K562 (cell line): Measurements from ENCODE around the gene ZNF839.

Experiments used
- CEBPB ChIP-seq: fragments of 450-650 bp; IDR thresholded peaks from 2 replicates; pipeline ENCODE4 v1.6.1; 2016; ENCODE audit warnings: missing genetic modification characterization, missing compliant biosample characterization
- EZH2 ChIP-seq: IDR thresholded peaks from 2 replicates; pipeline ENCODE4 v1.6.1; 2012; ENCODE audit warnings: low read depth, mild to moderate bottlenecking, inconsistent platforms, low read length, borderline replicate concordance
- JUND ChIP-seq, 2 experiments: IDR thresholded peaks; 2 replicates in 1 of 2; 3 replicates in 1 of 2; pipeline ENCODE4 v1.6.1; 2011; ENCODE audit warnings: borderline replicate concordance in 2 of 2, low read depth in 2 of 2, low read length in 2 of 2, improper control_type of control experiment in 1 of 2, missing biosample characterization in 1 of 2, missing genetic modification characterization in 1 of 2, missing genetic modification reagents in 1 of 2
- KLF13 ChIP-seq: fragments of 450-650 bp; IDR thresholded peaks from 2 replicates; pipeline ENCODE4 v1.6.1; 2016; ENCODE audit warnings: missing genetic modification characterization, low read depth, mild to moderate bottlenecking, missing compliant biosample characterization, moderate library complexity, borderline replicate concordance
- MYC ChIP-seq, 2 experiments: fragments of 250-450 bp in 1 of 2; sonication (Bioruptor Pico) in 1 of 2; IDR thresholded peaks; 2 replicates each; pipeline versions ENCODE4 v1.5.1 to v1.6.1; 2012 to 2021; ENCODE audit warnings: low read depth in 2 of 2, borderline replicate concordance in 1 of 2, improper control_type of control experiment in 1 of 2, low read length in 1 of 2, mild to moderate bottlenecking in 1 of 2, moderate library complexity in 1 of 2
- PCBP2 ChIP-seq: fragments of 200-400 bp; formaldehyde crosslinking; IDR thresholded peaks from 2 replicates; pipeline ENCODE4 v1.6.1; 2018; ENCODE audit warnings: low read length, low read depth, mild to moderate bottlenecking, moderate library complexity; ENCODE audit not compliant: poor library complexity, severe bottlenecking
- POLR2AphosphoS5 ChIP-seq: IDR thresholded peaks from 2 replicates; pipeline ENCODE4 v1.6.1; 2011; ENCODE audit warnings: mild to moderate bottlenecking, low read depth, low read length, moderate library complexity; ENCODE audit not compliant: control insufficient read depth, insufficient read depth
- TBP ChIP-seq: optimal IDR thresholded peaks from 2 replicates; pipeline ENCODE3; 2011; ENCODE audit warnings: low read depth, low read length, improper control_type of control experiment
- ZFP36 ChIP-seq: fragments of 150-350 bp; IDR thresholded peaks from 2 replicates; pipeline ENCODE4 v1.6.1; 2018; ENCODE audit warnings: low read length, low read depth; ENCODE audit not compliant: partially characterized antibody
- ZNF143 ChIP-seq: sonication (generic); formaldehyde crosslinking; IDR thresholded peaks from 2 replicates; pipeline ENCODE4 v1.9.0; 2022; ENCODE audit warnings: mild to moderate bottlenecking, missing genetic modification reagents
- ZNF232 ChIP-seq: sonication (generic); formaldehyde crosslinking; IDR thresholded peaks from 2 replicates; pipeline ENCODE4 v1.8.0; 2022; ENCODE audit warnings: mild to moderate bottlenecking, missing genetic modification reagents
- ZNF699 ChIP-seq: fragments of 250-450 bp; sonication (Bioruptor Pico); IDR thresholded peaks from 2 replicates; pipeline ENCODE4 v1.8.0; 2021; ENCODE audit warnings: mild to moderate bottlenecking, moderate library complexity; ENCODE audit not compliant: insufficient replicate concordance

- no peak for TF ChIP-seq MYC (IDR thresholded peaks at IDR 0.05; ENCODE audit: low read depth, low read length)
- TF ChIP-seq MYC (CRISPR knock-in tag; IDR thresholded peaks at IDR 0.05; ENCODE audit: borderline replicate concordance, low read depth), result no peak
- no peak for TF ChIP-seq JUND (IDR thresholded peaks at IDR 0.05; ENCODE audit: borderline replicate concordance, low read depth, low read length)
- no peak for TF ChIP-seq JUND (tag; IDR thresholded peaks at IDR 0.05; ENCODE audit: borderline replicate concordance, low read depth, low read length)
- no peak for TF ChIP-seq PCBP2
- no peak for TF ChIP-seq CEBPB (tag)
- no peak for TF ChIP-seq ZNF143 (CRISPR knock-in tag)
- TF ChIP-seq ZFP36, result no peak
- no peak for TF ChIP-seq ZNF699 (CRISPR knock-in tag)
- no peak for TF ChIP-seq EZH2
- no peak for TF ChIP-seq POLR2AphosphoS5
- TF ChIP-seq ZNF232 (CRISPR knock-in tag), result no peak
- no peak for TF ChIP-seq KLF13 (tag)
- no peak for TF ChIP-seq TBP
These were observed 25.7 kb downstream of the ZNF839 start for GRCh38 chr14:102345232-102345631.
